ENCODE results near the gene TBL1XR1.

The TBL1XR1 gene

DNA sequence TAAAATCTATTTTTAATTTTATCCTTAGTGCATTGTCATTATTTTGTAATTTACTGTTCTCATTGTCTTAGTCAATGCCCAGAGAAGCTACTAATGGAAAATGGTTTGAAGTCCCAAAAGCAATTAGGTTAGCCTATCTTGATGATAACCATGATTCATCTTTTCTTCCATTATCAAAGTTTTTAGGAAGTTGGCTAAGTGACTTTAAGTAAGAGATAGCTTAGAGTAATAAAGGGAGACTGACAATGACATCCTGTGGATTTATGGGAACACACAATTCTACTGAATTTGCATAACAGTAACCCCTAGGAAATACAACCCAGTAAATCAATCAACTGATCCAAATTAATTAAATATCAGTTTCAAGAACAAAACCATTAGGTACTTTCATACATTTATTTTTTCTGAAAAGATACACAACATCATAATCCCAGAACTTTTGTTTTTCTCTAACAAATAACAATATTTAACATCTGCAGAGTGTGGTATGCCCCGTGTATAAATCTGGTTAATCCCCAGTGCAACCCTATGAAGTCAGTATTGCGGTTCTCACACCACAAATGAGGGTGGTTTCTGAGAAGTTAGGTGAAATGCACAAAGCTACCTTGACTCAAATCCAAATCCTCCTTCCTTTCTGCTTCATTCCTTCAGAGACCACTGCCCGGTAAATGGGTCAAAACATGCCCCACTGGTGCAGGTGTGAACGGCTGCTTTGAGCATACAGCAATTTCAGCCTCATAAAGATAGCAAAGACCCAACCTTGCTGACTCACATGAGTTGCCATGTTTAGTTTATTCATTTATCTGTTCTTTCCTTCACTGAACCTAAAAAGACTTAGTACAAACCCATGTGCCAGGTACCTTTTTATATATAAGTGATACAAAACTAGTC is 202.1 kb downstream of the TBL1XR1 start:
- DNase-seq, result no peak

DNA sequence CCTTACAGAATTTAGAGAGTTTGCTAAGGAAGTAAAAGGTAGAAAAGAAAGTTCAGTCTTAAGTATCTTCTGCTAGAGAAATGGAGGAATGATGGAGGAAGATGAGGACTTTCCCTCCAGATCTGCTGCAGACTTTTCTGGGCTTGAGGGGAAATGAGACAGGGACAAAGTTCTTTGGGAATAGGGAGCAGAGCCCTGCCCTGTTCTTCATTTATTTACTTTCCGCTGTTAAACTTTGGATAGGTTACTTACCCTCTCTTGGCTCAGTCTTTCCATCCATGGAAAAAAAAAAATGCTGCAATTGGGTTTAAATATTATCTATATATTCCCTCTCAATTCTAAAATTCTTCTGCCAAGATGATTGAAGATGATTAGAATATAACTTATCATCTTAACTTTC is 202.9 kb downstream of the TBL1XR1 start:
- DNase-seq, result no peak

DNA sequence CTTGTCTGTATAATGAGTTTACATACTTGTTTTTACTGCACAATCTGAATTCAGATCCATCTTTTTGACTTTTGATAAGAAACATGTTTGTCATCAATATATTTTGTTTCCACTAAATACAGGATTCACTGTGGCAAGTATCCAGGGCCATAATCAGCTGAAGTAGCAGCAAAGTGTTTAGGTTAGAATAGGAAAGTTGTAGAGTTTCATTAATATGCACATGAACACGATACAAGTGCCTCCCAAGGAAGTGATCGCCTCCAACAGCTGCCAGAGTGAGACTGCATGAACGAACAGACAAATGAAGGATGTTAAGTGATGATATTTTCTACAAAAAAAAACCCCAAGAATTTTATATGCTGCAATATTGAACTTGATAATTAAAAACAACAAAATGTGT is 204.3 kb downstream of the TBL1XR1 start:
- DNase-seq, result no peak

DNA sequence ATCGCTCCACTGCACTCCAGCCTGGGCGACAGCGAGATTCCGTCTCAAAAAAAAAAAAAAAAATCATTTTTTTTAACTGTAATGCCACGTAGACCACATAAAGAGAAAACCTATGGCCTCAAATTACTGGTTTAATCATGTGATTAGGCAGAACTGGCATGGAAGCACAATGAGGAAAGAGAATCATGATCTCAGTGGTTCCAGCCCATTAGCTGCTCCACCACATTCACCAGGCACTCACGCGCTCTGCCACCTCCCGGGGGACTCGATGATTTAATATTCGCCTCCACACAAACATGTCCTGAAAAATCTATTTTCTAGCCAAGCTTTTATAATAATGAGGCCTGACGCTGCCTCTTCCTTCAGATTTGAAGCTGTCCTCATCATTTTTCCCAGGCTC is 204.7 kb downstream of the TBL1XR1 start:
- no peak for DNase-seq

- peak; percentile 49 for DNase-seq
Measured at GRCh38 chr3:176988795-176989194, 208.5 kb downstream of the TBL1XR1 start.

- peak; percentile 39 for DNase-seq
Measured at GRCh38 chr3:176987901-176988650, 209.2 kb downstream of the TBL1XR1 start.

- no peak for DNase-seq
Measured at GRCh38 chr3:176978441-176978840, 218.8 kb downstream of the TBL1XR1 start.

GRCh38 chr3:176977331-176977730 is 220.0 kb downstream of the TBL1XR1 start:
- peak; percentile 68 for DNase-seq

GRCh38 chr3:176976586-176976985 is 220.7 kb downstream of the TBL1XR1 start:
- DNase-seq, result no peak

DNA sequence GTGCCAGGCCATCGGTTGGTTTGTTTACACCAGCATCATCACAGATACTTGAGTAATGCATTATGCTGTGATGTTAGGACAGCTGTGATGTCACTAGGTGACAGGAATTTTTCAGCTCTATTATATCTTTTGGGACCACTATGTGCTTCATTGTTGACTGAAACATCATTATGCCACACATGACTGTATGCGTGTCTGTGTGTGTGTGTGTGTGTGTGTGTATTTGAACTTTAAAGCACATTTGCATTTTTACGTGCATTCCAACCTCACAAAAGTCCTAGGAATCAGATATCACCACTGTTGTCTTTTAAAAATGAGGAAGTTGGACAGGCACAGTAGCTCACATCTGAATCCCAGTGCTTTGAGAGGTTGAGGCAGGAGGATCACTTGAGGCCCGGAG is 223.0 kb downstream of the TBL1XR1 start:
- no peak for DNase-seq

DNA sequence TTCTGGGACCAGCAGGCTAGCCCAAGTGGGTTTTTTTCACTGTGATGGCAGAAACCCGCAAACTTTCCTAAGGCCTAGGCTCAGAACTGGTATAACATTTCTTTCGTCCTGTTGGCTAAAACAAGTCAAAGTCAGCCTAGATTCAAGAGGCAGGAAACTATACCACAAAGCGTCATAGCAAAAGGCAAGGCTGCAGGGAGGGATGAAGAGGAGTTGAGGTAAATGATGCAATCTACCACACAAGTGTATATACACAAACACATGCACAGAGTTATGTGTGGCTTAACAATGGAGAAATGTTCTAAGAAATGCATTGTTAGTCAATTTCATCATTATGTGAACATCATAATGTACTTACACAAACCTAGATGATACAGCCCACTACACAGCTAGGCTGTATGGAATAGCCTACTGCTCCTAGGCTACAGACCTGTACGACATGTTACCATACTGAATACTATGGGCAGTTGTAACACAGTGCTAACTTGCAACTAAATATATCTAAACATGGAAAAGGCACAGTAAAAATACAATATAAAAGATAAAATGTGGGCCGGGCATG is 225.6 kb downstream of the TBL1XR1 start:
- DNase-seq, result peak; percentile 32

GRCh38 chr3:176970770-176971169 is 226.5 kb downstream of the TBL1XR1 start:
- no peak for DNase-seq

DNA sequence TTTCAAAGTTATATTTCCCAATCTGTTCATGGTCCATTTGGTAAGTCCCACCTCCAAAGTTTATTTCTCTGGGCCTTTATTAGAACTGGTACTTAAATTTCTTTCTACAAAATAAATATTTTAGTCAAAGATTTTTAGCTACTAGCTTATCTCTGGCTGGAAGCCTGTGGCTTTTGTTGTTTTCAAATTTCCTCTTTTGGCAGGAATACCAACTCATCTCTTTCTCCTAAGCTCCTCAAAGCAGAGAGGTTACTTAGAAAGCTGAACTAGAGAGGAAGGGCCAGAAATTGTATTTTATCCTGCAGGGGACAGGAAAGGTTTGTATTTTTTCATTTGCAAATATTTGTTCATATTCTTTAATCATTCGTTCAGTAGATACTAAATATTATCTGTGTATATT is 227.8 kb downstream of the TBL1XR1 start:
- no peak for DNase-seq
